Neutrophil (primary cell): ENCODE results near the gene GBP6.
"Not testable (repeated sequence)": the region's sequence is repeated elsewhere in the genome, so short reads cannot be mapped to it uniquely, and the experiment has no call there.

Experiments
- H3K27ac ChIP-seq: fragments of 200-600 bp; sonication (generic); 2 replicates; pipeline ENCODE4 v1.5.1; 2016; ENCODE audit warnings: mild to moderate bottlenecking, moderate library complexity
- H3K27me3 ChIP-seq: fragments of 200-600 bp; sonication (generic); 2 replicates; pipeline ENCODE4 v1.6.0; 2016; ENCODE audit warnings: mild to moderate bottlenecking
- H3K36me3 ChIP-seq: fragments of 200-600 bp; sonication (generic); 2 replicates; pipeline ENCODE4 v1.5.1; 2017
- H3K4me1 ChIP-seq, 2 experiments: fragments of 200-600 bp in 1 of 2; sonication (generic) in 1 of 2; 1 replicate in 1 of 2; 2 replicates in 1 of 2; pipeline versions ENCODE4 v1.5.1 to v1.6.1; 2013 to 2016; ENCODE audit warnings: low read depth in 1 of 2, low read length in 1 of 2, mild to moderate bottlenecking in 1 of 2, moderate library complexity in 1 of 2; ENCODE audit not compliant: control insufficient read depth in 1 of 2, insufficient read depth in 1 of 2
- H3K4me3 ChIP-seq, 2 experiments: fragments of 200-600 bp in 1 of 2; sonication (generic) in 1 of 2; 1 replicate in 1 of 2; 2 replicates in 1 of 2; pipeline ENCODE4 v1.5.1; 2013 to 2016; ENCODE audit warnings: low read depth in 1 of 2, low read length in 1 of 2, mild to moderate bottlenecking in 1 of 2, moderate library complexity in 1 of 2
- H3K9me3 ChIP-seq: fragments of 200-600 bp; sonication (generic); 2 replicates; pipeline ENCODE4 v1.5.1; 2016
- CTCF ChIP-seq: fragments of 200-600 bp; sonication (generic); IDR thresholded peaks from 2 replicates; pipeline ENCODE4 v1.5.1; 2016; ENCODE audit warnings: antibody characterized with exemption

The GBP6 gene

DNA sequence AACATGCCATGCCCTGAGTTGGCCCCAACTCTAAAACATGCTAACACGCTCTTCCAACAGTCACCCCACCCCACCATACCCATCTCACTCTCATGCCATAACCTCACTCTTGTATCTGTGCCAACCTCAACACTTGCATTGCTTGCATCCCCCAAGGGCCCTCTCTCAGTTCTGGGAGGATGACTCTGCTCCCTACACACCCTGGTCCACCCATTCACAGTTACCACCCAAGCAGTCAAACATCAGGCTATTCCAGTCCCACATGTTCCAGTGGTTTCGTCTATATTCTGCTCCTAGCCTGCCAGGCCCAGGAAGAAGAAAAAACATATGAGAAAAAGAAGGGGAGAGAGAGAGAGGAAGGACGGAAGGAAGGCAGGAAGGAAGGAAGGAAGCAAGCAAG is 31.0 kb downstream of the GBP6 start:
- Histone ChIP-seq H3K27ac (no peak overlapping the region), H3K4me1 (no peaks in the 10 kb centered on the region), H3K4me3 (no peak overlapping the region), H3K27me3 (no peaks in the 10 kb centered on the region), H3K36me3 (no peaks in the 10 kb centered on the region), H3K9me3 (no peaks in the 10 kb centered on the region)
- TF ChIP-seq CTCF: no peak

DNA sequence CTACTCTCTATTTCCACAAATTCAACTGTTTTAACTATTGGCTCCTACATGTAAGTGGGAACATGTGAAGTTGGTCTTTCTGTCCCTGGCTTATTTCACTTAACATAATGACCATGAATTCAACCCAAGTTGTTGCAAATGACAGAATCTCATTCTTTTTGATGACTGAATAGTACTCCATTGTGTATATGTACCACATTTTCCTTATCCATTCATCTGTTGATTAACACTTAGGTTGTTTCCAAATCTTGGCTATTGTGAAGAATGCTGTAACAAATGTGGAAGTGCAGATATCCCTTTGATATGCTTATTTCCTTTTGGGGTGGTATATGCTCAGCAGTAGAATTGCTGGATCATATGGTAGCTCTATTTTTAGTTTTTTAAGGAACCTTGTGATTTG is 33.0 kb downstream of the GBP6 start:
- H3K4me3 ChIP-seq: no peak overlapping the region

GRCh38 chr1:89405275-89405929 is 41.5 kb downstream of the GBP6 start:
- no peak for TF ChIP-seq CTCF
- Histone ChIP-seq H3K4me3 (no peak overlapping the region), H3K27me3 (no peaks in the 10 kb centered on the region), H3K4me1 (peaks cover 0 to 11% of the 10 kb centered on the region in 2 experiments), H3K27ac (no peak overlapping the region), H3K36me3 (no peaks in the 10 kb centered on the region), H3K9me3 (no peaks in the 10 kb centered on the region)

More for the DNA sequence above, 33.0 kb downstream of the GBP6 start:
- Histone ChIP-seq H3K9me3 (no peaks in the 10 kb centered on the region), H3K27ac (no peak overlapping the region), H3K36me3 (no peaks in the 10 kb centered on the region), H3K27me3 (no peaks in the 10 kb centered on the region), H3K4me1 (no peaks in the 10 kb centered on the region)
- TF ChIP-seq CTCF: no peak

DNA sequence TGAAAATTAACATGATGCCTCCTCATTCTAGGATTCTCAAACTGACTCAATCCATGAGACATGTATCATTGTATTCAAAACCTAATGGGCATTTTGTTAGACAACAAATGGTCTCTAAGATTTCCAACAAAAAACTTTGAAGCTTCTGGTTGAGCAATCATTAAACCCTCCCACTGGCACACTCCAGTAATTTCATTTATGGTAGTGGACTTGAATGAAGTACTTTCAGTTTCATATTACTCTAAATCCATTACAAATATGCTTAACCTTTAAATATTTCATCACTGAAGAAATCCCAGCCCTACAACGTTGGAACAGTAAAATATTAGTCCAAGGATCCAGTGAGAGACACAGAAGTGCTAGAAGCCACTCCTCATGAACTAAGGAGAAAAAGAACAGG is 43.5 kb downstream of the GBP6 start:
- no peak overlapping the region for H3K27ac ChIP-seq
- no peaks in the 10 kb centered on the region for H3K9me3 ChIP-seq
- no peak overlapping the region for H3K4me3 ChIP-seq
- no peaks in the 10 kb centered on the region for H3K36me3 ChIP-seq
- no peaks in the 10 kb centered on the region for H3K27me3 ChIP-seq
- no peak for TF ChIP-seq CTCF
- peaks cover 0 to 11% of the 10 kb centered on the region in 2 experiments for H3K4me1 ChIP-seq

- H3K27ac ChIP-seq, H3K9me3 ChIP-seq, H3K36me3 ChIP-seq, H3K27me3 ChIP-seq, H3K4me3 ChIP-seq: not testable (repeated sequence)
- H3K4me1 ChIP-seq: peaks cover 0 to 11% of the 10 kb centered on the region in 2 experiments
These were observed 43.9 kb downstream of the GBP6 start for GRCh38 chr1:89407768-89408167.

GRCh38 chr1:89425056-89425455 is 61.2 kb downstream of the GBP6 start:
- no peaks in the 10 kb centered on the region for H3K27me3 ChIP-seq
- no peak for TF ChIP-seq CTCF
- H3K4me1 ChIP-seq: no peaks in the 10 kb centered on the region
- H3K36me3 ChIP-seq: no peaks in the 10 kb centered on the region
- no peaks in the 10 kb centered on the region for H3K9me3 ChIP-seq
- no peak overlapping the region for H3K4me3 ChIP-seq
- H3K27ac ChIP-seq: no peak overlapping the region
